HEK293 (cell line): ENCODE measurements around the gene CDT1.

Source experiments
- ELK4 ChIP-seq: IDR thresholded peaks from 2 replicates; pipeline ENCODE4 v1.6.1; 2011; ENCODE audit warnings: mild to moderate bottlenecking, low read depth, low read length, borderline replicate concordance
- GLI4 ChIP-seq: fragments of 450-650 bp; formaldehyde crosslinking; IDR thresholded peaks from 2 replicates; pipeline ENCODE4 v1.5.1; 2016; ENCODE audit warnings: missing biosample characterization, missing genetic modification characterization
- KLF16 ChIP-seq: fragments of 450-650 bp; formaldehyde crosslinking; IDR thresholded peaks from 2 replicates; pipeline ENCODE4 v1.5.1; 2017; ENCODE audit warnings: missing biosample characterization, missing genetic modification characterization
- MZF1 ChIP-seq: fragments of 450-650 bp; formaldehyde crosslinking; IDR thresholded peaks from 2 replicates; pipeline ENCODE4 v1.5.1; 2017; ENCODE audit warnings: missing biosample characterization, missing genetic modification characterization, borderline replicate concordance
- OVOL3 ChIP-seq: fragments of 450-650 bp; formaldehyde crosslinking; IDR thresholded peaks from 2 replicates; pipeline ENCODE4 v1.5.1; 2016; ENCODE audit warnings: missing biosample characterization, missing genetic modification characterization
- PATZ1 ChIP-seq: fragments of 450-650 bp; formaldehyde crosslinking; IDR thresholded peaks from 2 replicates; pipeline ENCODE4 v1.5.1; 2016; ENCODE audit warnings: missing biosample characterization, missing genetic modification characterization
- PRDM4 ChIP-seq: fragments of 450-650 bp; formaldehyde crosslinking; IDR thresholded peaks from 2 replicates; pipeline ENCODE4 v1.5.1; 2017; ENCODE audit warnings: missing biosample characterization, missing genetic modification characterization
- SP2 ChIP-seq: fragments of 450-650 bp; formaldehyde crosslinking; IDR thresholded peaks from 2 replicates; pipeline ENCODE4 v1.5.1; 2016; ENCODE audit warnings: missing biosample characterization, missing genetic modification characterization
- SP3 ChIP-seq: fragments of 450-650 bp; formaldehyde crosslinking; IDR thresholded peaks from 2 replicates; pipeline ENCODE4 v1.5.1; 2016; ENCODE audit warnings: missing biosample characterization, missing genetic modification characterization
- TCF7L2 ChIP-seq: IDR thresholded peaks from 2 replicates; pipeline ENCODE4 v1.6.1; 2011; ENCODE audit warnings: low read depth, mild to moderate bottlenecking, inconsistent platforms, low read length, moderate library complexity, borderline replicate concordance
- TSHZ1 ChIP-seq: fragments of 450-650 bp; formaldehyde crosslinking; IDR thresholded peaks from 2 replicates; pipeline ENCODE4 v1.5.1; 2016; ENCODE audit warnings: missing biosample characterization, missing genetic modification characterization, borderline replicate concordance
- ZBTB1 ChIP-seq: fragments of 450-650 bp; formaldehyde crosslinking; IDR thresholded peaks from 2 replicates; pipeline ENCODE4 v1.5.1; 2016; ENCODE audit warnings: missing biosample characterization, missing genetic modification characterization
- ZFHX2 ChIP-seq: fragments of 450-650 bp; formaldehyde crosslinking; conservative IDR thresholded peaks from 2 replicates; pipeline ENCODE4 v1.5.1; 2016; ENCODE audit warnings: missing biosample characterization, missing genetic modification characterization
- ZFP37 ChIP-seq: fragments of 450-650 bp; formaldehyde crosslinking; IDR thresholded peaks from 2 replicates; pipeline ENCODE4 v1.5.1; 2016; ENCODE audit warnings: missing biosample characterization, missing genetic modification characterization
- ZNF10 ChIP-seq: fragments of 450-650 bp; formaldehyde crosslinking; IDR thresholded peaks from 2 replicates; pipeline ENCODE4 v1.5.1; 2017; ENCODE audit warnings: missing biosample characterization, missing genetic modification characterization
- ZNF114 ChIP-seq: fragments of 450-650 bp; formaldehyde crosslinking; IDR thresholded peaks from 2 replicates; pipeline ENCODE4 v1.5.0; 2017; ENCODE audit warnings: missing biosample characterization, missing genetic modification characterization
- ZNF214 ChIP-seq: fragments of 450-650 bp; formaldehyde crosslinking; IDR thresholded peaks from 2 replicates; pipeline ENCODE4 v1.5.1; 2017; ENCODE audit warnings: missing biosample characterization, mild to moderate bottlenecking, missing genetic modification characterization, borderline replicate concordance
- ZNF449 ChIP-seq: fragments of 450-650 bp; formaldehyde crosslinking; IDR thresholded peaks from 2 replicates; pipeline ENCODE4 v1.5.1; 2017; ENCODE audit warnings: missing biosample characterization, mild to moderate bottlenecking, missing genetic modification characterization, moderate library complexity
- ZNF521 ChIP-seq: fragments of 450-650 bp; formaldehyde crosslinking; IDR thresholded peaks from 2 replicates; pipeline ENCODE4 v1.5.1; 2017; ENCODE audit warnings: missing biosample characterization, mild to moderate bottlenecking, missing genetic modification characterization
- ZNF529 ChIP-seq: fragments of 450-650 bp; formaldehyde crosslinking; IDR thresholded peaks from 2 replicates; pipeline ENCODE4 v1.5.1; 2017; ENCODE audit warnings: missing genetic modification characterization, missing biosample characterization; ENCODE audit not compliant: insufficient replicate concordance
- ZNF585B ChIP-seq: fragments of 450-650 bp; formaldehyde crosslinking; IDR thresholded peaks from 2 replicates; pipeline ENCODE4 v1.5.1; 2016; ENCODE audit warnings: missing biosample characterization, missing genetic modification characterization
- ZNF692 ChIP-seq: fragments of 450-650 bp; formaldehyde crosslinking; IDR thresholded peaks from 2 replicates; pipeline ENCODE4 v1.5.1; 2016; ENCODE audit warnings: missing biosample characterization, missing genetic modification characterization
- ZNF704 ChIP-seq: fragments of 450-650 bp; formaldehyde crosslinking; IDR thresholded peaks from 2 replicates; pipeline ENCODE4 v1.5.1; 2016; ENCODE audit warnings: missing biosample characterization, missing genetic modification characterization
- ZNF785 ChIP-seq: fragments of 450-650 bp; formaldehyde crosslinking; IDR thresholded peaks from 2 replicates; pipeline ENCODE4 v1.5.1; 2016; ENCODE audit warnings: missing biosample characterization, missing genetic modification characterization
- ZNF792 ChIP-seq: fragments of 450-650 bp; formaldehyde crosslinking; IDR thresholded peaks from 2 replicates; pipeline ENCODE4 v1.5.1; 2016; ENCODE audit warnings: missing biosample characterization, missing genetic modification characterization
- ZSCAN23 ChIP-seq: fragments of 450-650 bp; formaldehyde crosslinking; IDR thresholded peaks from 2 replicates; pipeline ENCODE4 v1.5.1; 2016; ENCODE audit warnings: missing biosample characterization, missing genetic modification characterization
- ZXDB ChIP-seq: fragments of 450-650 bp; formaldehyde crosslinking; IDR thresholded peaks from 2 replicates; pipeline ENCODE4 v1.5.1; 2016; ENCODE audit warnings: missing biosample characterization, missing genetic modification characterization

Gene CDT1

GRCh38 chr16:88809068-88809675 lies 5.6 kb downstream of the CDT1 start (continued):
- TF ChIP-seq PRDM4 (tag by site-specific recombination), result no peak; the same call in 1 of the 2 replicates
- TF ChIP-seq ZXDB (tag by site-specific recombination), result no peak
- no peak; the same call in 1 of the 2 replicates for TF ChIP-seq PATZ1
- TF ChIP-seq ZSCAN23, result no peak
- no peak for TF ChIP-seq ZNF10 (tag by site-specific recombination)
- TF ChIP-seq GLI4 (tag by site-specific recombination), result no peak
- 0 out of 2 replicates have a peak, but pooled peaks have one; percentile 22 for TF ChIP-seq MZF1 (tag by site-specific recombination)
- no peak for TF ChIP-seq ZNF792 (tag by site-specific recombination)
- no peak for TF ChIP-seq KLF16 (tag by site-specific recombination)
- no peak for TF ChIP-seq ZNF521 (tag by site-specific recombination)
- no peak for TF ChIP-seq ZNF704 (tag by site-specific recombination)
- TF ChIP-seq SP3, result no peak
- no peak for TF ChIP-seq ZNF214
- no peak for TF ChIP-seq ZNF529
- no peak for TF ChIP-seq ZNF114 (tag by site-specific recombination)
- TF ChIP-seq ELK4, result no peak
- TF ChIP-seq ZFHX2 (tag by site-specific recombination), result no peak
- TF ChIP-seq ZNF449 (tag by site-specific recombination), result no peak
- TF ChIP-seq ZFP37, result no peak
- TF ChIP-seq SP2 (tag by site-specific recombination), result no peak
- TF ChIP-seq ZNF585B, result no peak
- TF ChIP-seq TSHZ1, result no peak
- no peak for TF ChIP-seq ZBTB1
- peak; percentile 98 for TF ChIP-seq ZNF692
- no peak for TF ChIP-seq ZNF785 (tag by site-specific recombination)
- peak; percentile 20 for TF ChIP-seq OVOL3 (tag by site-specific recombination)
- no peak for TF ChIP-seq TCF7L2
